NCI-H2196 (cell line): ENCODE results near the gene CEP112.

ENCODE experiments used
- DNase-seq: peaks from one replicate; lab custom pipeline; 2025; ENCODE audit not compliant: unreplicated experiment; lab: John Stamatoyannopoulos, UW

The CEP112 gene

DNA sequence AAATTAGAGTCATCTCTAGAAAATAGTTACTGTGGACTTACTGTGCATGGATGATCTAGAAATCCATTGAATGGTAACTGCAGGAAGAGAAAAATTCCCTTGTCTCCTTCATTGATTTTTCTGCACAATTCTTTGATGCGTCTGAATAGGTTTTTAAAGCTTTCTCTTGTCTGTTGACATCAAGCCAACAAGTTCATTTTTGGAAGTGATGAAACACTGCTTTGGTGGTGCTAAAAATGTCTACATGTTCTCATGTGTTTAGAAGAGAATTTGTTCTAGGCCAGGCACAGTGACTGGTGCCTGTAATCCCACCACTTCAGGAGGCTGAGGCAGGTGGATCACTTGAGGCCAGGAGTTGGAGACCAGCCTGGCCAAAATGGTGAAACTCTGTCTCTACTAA is 573.4 kb downstream of the CEP112 start:
- no peak for DNase-seq

DNA sequence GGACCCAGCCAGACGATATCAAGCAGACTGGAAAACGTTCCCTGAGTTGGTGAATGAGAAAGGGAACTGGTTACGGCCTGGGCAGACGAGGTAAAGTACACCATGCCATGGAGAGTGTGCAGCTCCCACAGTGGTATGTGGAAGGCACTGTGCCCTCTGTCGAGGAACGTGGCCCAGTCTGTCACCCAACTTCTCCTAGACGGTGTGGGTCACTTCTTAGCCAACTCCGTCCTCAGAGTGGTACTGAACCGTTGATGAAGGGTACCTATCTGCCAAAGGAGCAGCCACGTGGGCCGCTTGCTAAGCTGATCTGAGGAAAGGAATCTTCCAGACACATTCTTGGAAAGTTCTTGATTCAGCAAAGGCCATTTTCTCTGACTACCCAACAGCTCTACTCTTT is 574.4 kb downstream of the CEP112 start:
- DNase-seq: no peak

DNA sequence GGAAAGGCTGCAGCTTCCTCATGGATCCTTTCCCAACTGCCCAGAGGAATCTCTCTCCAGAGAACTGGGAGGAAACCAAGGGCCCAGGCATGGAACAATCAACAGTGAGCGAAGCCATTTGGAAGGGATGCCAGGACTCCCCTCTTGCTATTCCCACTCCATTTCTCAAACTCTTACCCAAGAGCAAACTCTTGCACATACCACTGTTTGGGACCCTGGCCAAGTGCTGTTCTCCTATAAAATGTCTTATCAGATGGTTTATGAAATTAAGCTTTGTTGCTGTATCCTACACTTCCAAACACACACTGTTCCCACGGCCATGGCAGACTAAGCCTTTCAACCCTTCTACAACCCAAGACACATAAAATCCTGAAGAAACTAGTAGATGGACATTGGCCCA is 582.2 kb downstream of the CEP112 start:
- DNase-seq: no peak

DNA sequence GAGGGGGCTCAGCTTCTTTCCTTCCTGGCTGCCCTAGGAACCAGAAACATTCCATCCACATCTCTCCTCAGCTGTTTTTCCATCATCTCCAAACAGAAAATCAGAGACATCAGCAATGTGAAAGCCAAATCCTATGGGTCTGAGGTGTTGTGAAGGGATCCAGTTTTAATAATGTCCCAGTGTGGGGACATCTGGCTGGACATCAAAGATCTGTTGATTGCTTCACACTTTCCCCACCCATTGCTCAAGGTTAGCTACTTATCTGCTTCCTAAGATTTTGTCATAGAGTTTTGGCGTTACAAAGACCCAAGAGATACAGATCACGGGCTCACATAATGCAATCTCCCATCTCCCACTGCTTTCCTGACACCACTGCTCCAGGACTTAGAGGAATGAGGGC is 582.6 kb downstream of the CEP112 start:
- no peak for DNase-seq

DNA sequence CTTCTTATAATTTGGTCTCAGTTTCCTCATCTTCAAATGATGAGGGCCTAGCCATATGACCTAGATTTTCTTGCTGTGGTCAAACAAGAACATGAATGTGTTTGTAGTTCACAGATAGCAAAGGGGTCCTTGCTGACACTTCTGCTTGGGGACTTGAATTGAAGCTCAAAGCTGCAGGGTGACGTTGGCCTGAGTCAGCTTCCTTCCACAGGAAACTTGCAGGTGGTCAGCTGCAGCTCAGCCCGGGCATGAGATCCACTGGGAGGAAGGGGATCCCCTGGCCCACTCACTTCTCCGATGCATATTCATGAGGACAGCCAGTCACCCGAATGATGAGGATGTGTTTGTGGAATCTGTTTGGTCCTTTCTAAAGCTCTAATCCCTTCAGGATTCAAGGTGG is 587.9 kb downstream of the CEP112 start:
- DNase-seq: no peak

DNA sequence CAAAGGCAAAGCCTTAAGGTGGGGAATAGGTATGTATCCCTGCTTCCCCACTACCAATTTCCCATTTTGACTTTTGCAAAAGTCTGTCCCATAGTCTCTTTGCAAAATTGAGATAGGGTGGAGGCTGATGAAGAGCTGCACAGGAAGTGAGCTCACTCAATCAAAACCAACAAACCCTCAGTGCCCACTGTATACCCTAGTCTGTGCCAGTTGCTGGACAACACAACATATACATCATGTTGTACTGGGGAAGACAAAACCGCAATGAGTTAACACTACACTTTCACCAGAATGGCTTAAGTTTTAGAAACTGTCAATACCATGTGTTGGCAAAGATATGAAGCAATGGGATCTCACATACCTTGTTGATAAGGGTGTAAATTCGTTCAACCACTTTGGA is 590.1 kb downstream of the CEP112 start:
- DNase-seq: no peak

DNA sequence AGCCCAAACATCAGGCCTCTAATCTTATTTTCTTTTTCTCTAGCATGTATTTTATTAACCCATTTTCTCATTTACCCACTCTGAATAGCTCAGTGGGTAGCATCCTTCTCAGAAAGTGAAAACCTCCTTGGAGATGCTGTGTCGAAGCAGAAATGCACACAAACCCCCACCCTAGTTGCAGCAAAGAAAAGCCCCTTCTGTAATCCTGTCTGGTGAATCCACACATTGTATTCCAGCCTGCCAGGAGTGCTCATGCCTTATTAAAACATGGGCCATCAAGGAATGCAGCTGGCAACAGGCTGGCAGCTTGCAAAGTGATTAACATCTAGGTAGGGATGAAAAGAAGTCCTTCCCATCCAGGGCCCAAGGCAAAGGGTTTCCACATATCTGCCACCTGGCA is 590.8 kb downstream of the CEP112 start:
- no peak for DNase-seq

DNA sequence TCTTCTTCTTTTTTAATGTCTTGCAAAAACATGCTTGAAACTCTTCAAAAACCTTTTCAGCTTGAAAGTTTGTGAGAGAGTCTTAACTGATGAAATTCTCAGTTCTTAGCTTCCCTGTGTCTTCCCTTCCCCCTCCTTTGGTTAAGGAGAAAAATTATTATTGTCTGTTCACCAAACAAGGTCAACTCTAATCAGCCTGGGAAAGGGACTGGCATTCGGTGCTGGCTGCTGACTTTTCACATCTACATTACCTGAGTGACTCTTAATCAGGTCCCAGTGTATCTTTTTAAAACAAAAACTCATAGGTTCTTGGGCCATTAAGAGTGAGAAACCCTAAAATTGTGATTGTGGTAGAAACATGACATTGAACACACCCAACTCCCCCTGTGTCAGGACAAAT is 591.4 kb downstream of the CEP112 start:
- DNase-seq: no peak

DNA sequence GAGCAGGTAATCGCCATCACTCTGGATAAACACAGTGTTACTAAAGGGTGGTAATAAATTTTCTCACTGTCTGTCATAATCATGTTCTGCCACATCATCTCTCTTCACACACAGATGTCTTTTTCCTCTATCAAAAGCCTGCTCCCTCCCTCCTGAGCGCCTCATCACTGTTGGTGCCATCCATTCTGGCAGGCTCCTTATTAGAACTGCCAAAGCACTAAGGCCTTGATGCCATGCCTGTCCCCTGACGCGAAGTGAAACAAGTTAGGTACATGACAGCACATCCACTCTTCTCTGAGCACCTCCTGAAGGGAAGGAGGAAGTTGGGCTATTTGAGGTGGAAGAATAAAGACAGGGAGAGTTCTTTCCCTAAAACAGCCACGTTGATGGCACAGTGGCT is 592.3 kb downstream of the CEP112 start:
- no peak for DNase-seq

DNA sequence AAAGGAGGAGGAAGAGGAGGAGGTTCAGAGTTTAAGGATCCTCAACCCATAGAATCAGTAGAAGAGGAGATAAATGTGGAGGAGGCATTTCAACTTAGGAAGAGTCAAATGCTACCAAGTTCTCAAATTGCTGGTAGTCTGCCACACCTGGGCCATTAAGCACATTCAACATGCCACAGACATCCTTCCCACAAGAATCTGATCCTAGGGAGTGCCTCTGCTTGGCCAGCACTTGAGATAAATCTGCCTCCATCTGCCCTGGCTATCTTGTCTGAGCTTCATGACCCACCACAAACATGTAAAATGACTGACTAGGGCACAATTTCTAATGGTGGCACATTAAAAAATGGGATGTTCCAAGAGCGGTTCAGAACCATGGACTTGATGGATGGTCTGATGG is 593.2 kb downstream of the CEP112 start:
- no peak for DNase-seq

DNA sequence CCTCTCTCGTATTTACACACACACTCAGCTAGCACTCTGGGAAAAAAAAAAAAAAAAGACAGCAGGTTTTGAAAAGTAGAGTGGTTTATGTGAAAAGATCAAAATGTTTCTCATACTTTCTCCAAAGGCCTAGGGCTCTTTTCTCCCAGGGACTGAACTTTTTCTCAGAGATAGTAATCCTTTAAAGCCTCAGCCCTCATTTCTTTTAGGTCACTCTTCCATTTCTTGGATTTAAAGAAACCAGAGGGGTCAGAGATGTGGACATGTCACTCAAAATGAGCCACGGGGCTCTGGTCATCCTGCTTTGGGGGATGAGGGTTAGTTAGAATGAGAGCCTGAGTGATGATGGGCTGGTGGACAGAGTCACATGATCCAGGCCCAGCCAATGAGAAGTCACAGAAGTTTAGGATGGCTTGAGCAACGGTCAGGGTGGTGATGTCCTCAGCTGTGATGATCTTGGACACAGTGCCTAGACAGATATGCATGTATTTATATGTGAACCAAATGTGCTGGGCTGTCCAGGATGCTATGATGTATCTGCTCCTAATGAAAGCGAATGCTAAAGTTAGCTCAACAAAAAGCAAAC is 596.8 kb downstream of the CEP112 start:
- no peak for DNase-seq

DNA sequence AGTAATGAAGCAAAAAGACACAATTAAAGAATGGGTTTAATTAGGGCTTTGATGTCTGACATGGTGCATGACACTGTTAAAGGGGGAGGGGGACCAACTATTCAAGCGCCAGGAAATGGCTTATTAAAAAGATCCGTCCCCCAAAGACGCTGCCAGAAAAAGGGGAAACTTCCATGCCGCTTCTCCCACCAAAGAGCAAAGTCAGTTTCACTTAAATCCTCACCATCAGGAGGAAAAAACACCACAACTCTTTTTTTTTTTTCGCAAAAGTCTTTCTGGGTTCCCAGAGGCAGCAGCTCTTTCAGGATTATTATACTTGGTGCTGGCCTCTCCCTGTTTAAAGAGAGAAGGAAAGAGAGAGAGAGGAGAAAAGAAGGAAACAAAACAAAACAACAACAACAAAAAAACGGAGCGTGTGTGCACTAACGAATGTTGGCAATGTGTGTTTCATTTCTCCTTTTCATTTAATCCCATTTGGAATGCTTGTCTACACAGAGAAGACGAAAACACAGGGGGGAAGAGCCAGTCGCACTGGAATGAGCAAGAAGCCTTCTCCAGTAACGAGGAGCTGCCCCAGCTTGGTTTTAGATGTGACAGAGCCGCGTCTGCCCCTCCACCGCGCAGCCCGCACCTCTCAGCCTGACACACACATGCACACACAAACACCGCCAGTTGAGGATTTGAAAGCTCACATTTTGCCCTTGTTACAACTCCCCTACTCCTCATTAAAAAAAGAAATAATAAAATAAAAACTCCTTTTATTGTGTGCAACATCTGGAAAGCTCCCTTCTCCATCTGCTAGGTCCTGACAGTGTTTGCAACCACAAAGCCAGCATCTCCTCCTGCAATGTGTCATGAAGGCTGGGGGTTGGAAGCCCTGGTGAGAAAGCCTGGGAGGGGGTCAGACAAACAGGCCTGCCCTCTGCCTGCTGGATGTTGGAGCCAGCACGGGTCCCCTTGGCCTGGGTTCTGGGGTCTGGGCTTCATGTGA is 597.8 kb downstream of the CEP112 start:
- no peak for DNase-seq

DNA sequence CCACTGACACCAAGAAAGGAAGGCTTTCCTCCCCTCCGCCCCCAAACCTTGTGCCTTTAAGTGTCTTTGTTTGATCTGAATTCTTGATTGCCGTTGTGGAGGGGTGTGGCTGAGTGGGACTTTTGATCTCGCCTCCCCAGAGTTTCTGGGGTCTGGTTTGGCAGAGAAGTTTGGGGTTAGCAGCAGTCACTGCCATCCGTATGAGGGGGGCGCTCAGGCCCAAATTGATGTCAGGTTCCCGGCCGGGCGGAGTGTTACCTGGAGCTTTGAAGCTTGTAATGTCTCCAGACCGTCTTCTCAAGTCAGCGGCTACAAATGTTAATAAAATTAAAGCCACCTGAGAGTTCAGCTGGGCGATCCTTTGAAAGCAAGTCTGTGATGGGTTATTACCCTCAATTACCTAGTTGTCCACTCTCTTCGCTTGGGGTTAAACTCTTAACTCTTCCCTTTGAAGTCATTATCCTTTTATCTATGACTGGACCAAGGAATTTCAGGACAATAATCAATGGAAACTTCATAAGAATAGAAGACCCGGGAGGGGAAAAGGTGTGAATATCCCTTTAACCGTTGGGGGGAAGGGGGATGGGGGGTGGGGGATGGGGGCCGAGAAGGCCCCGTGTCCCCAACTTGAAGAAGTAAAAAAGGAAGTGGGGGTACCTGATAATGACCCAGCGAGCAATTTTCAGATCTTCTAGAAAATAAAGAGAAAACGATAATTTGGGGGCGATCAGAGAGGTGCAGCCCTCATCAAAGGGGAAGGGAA is 598.7 kb downstream of the CEP112 start:
- DNase-seq: no peak

DNA sequence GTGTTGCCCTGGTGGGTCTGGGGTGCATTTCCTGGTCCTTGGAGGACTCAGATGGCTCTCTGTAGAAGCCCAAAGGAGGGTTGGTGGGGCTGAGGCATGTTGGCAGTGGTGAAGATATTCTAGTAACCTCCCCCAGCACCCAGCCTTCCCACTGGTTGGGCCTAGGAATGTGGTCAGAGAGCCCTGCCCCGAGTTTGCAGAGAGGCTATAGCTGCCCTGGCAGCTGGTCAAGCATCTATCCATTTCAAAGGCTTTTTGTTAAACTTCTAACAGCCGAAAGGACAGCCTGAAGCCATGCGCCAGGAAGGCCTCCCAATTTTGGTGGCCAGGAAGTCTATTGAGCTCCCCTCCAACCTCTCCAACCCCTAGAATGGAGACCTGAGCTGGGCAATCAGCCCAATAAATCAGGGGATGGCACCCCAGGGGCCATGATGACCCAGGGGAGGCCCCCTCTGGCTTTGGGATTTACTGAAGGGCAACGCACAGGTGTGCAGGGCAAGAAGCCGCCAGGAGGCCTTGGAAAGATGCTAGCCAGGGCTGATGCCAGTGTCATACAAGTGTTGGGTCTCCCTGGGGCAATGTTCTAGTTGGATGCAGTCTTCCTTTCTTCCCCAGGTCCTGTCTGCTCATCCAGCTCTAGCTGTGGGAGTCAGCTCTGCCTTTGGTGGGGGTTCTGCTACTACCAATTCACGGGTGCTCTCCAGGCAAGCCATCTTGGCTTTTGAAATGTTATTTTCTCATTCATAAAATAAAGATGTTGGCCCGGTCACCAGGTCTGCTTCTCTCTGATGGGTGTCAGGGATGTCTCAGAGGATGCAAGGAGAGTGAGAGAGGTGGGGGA is 599.6 kb downstream of the CEP112 start:
- DNase-seq: no peak

DNA sequence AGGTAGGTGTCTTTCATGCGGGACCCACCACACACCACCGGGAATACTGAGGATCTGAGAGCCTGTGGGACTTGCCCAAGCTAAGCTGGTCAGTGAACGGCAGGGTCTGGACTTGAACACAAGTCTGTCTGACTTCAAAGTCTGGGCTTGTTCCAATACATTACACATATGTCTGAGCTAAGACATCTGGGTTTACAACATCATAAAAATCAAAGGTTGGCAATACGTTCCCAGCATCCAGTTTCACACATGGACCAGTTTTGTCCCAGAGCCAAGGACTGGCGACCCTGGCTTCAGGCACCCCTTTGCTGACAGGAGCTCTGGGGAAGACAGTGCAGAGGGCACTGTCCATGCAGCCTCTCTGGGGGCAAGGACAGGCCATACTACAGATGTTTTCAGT is 602.6 kb downstream of the CEP112 start:
- no peak for DNase-seq

DNA sequence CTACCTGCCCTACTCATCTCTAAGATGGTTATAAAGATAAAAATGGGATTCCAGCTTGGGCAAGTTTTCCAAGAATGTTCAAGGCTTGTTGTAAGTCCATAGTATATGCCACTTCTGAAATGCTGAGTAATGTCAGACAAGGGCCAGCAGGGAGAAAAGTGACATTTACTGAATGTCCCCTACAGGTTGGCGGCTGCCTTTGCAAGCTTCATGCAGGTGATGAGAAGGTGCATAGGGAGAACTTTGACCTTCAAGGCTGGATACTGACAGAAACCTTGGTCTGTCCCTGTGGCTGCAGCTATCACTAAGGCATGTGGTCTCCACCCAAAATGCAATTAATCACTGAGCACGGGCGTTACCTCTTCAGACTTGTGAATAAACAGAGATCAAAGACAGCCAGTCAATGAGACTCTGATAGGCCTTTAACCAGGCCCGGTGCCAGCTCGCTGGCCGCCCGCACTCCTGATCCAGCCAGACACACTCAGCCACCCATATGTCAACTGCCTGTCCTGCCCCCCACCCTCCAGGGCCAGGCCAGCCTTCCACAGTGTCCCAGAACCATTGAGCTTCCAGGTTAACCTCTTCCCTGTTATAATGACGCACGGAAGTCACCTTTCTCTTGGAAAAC is 603.6 kb downstream of the CEP112 start:
- DNase-seq: peak; percentile 59

DNA sequence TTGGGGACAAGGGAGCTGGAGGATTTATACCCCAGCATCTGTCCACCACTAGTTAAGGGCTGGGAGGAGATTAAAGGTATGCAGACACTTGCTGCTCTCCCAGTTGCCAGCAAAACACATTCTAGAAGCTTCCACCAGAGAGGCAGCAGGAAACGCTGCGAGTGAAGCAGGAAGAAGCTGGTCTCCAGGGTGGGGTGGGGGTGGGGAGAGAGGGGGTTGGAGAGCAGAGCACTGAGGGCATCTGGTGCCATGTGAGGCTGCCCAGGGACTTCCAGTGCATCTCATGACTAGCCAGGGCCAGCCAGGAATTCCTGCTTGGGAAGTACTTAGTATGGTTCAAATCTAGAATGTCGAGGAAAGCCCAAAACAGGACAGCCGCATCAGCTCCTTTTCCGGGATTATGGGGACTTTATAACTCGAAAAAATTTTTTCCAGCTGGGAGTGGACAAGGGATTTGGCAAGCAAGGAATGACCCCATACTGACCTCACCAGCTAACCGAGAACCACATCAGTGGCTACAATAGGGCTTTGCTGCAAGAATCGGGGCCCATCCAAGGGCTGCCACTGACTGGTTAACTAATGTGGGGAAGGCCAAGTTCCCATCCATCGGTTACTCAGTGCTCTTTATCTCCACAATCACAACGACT is 604.3 kb downstream of the CEP112 start:
- no peak for DNase-seq

DNA sequence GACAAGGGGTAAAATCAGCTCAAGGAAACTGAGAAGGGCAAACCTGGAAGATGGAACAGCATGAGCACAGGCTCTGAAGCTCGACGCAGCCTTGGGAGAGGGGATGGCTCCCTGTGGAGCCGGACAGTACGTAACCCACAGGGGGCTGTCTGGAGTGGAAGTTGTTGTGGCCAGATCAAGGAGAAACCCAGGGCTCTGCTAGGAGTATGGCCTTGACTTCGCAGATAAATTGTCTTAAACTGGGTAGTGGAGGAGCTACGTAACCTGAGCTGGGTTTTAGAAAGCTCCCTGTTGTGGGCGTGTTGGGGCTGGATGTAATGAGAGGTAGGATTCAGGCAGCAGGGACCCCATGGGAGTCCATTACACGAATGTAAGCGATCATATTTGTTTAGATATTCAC is 605.0 kb downstream of the CEP112 start:
- DNase-seq: no peak
